NCI-H146 treated with DMSO at 0.1 percent for 48 hours (cell line): ENCODE data around the gene FAM107B.

Source experiments
- DNase-seq: peaks from one replicate; lab custom pipeline; 2025; ENCODE audit not compliant: unreplicated experiment; lab: John Stamatoyannopoulos, UW

The FAM107B gene

DNA sequence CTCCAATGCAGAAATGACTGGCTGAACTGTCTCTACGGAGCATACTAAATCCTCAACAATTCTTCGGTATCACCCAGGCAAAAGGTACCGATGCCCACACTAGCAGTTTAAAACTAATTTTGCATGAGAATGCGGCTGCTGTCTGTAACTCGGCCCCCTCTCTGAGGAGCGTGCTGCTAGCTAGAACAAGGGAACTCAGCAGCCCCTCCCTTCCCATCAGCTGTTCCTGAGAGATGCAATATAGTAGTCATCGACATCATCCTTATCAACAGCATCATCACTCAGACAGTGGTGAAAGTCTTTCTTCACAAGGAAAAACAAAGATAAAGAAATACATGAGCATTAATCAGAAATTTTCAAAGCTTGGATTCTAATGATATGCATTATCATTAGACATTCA, 254.9 kb downstream of the FAM107B start:
- no peak for DNase-seq

GRCh38 chr10:14518149-14518548, 256.5 kb downstream of the FAM107B start:
- no peak for DNase-seq

GRCh38 chr10:14513123-14513522, 261.6 kb downstream of the FAM107B start:
- DNase-seq = no peak

GRCh38 chr10:14510346-14510745, 264.4 kb downstream of the FAM107B start:
- no peak for DNase-seq

DNA sequence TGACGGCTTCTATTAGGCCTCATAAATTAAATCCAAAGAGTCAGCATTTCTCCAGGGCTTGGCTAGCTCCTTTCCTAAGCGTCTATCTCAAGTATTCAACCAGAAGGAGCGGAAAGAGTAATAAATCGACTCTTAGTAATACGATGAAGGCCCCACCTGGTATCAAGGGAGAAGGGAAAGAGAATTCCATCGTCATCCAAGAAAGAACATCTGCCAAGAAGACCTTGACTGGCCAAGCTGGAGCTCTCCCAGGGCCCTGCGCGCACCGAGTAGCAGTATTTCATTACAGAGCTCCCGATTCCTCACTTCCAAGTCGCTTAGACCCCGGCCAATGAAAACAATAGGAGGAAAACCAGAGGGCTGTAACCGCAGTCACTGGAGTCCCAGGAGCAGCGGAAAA, 266.0 kb downstream of the FAM107B start:
- no peak for DNase-seq

- no peak for DNase-seq
These were observed 266.9 kb downstream of the FAM107B start for GRCh38 chr10:14507781-14508180.

GRCh38 chr10:14507176-14507575, 267.5 kb downstream of the FAM107B start:
- peak; percentile 82 for DNase-seq

DNA sequence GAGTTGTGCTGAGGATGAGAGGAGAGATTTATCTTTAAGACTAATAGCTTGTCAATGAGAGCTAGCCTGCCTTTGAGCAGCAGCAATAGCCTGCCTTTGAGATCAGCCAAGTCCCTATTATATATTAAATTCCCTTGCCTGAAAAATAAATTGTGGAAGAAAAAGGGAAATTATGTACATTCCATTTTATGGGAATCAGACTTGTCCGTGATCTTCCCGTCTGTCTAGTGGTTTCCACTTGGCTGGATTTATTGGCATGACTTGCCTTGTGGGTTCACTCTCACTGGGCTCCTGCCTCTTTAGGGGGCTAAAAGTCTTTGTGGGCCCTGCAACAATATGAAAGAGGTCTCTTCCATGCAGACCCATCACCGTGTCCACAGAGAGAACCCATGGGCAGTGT, 272.3 kb downstream of the FAM107B start:
- no peak for DNase-seq

- DNase-seq = no peak
These were observed 274.4 kb downstream of the FAM107B start for GRCh38 chr10:14500172-14500765.

DNA sequence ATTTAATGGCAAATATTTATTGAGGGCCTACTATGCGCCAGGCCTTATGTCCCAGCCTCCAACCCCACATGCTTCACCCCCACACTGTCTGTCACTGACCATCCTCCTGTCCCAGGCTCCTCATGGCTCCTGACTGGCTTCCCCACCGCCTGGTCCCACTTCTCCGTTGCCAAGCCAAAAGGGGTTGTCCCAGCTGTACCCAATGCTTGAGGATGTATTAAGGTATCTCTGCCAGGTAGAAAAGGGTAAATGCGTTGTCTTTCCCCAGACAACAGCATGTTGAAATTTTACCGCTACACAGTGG, 275.1 kb downstream of the FAM107B start:
- DNase-seq = no peak

- no peak for DNase-seq
These were observed 276.4 kb downstream of the FAM107B start for GRCh38 chr10:14498326-14498725.

DNA sequence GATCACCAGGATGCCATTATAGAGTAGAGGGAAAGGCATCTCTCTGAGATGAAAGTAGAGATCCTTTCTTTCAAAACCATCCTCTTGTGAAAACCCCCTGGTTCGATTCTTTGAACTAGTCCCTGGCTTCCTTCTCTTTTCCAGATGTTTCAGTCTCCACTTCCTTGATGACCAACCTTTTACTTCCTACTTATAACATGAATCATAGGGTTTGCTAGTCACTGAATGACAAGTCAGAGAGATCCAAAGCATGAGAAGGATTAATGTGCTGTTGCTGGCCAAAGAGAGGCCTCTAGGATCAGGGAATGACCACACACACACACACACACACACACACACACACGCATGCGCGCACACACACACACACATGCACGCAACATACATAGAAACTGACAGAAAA, 282.9 kb downstream of the FAM107B start:
- DNase-seq = no peak

DNA sequence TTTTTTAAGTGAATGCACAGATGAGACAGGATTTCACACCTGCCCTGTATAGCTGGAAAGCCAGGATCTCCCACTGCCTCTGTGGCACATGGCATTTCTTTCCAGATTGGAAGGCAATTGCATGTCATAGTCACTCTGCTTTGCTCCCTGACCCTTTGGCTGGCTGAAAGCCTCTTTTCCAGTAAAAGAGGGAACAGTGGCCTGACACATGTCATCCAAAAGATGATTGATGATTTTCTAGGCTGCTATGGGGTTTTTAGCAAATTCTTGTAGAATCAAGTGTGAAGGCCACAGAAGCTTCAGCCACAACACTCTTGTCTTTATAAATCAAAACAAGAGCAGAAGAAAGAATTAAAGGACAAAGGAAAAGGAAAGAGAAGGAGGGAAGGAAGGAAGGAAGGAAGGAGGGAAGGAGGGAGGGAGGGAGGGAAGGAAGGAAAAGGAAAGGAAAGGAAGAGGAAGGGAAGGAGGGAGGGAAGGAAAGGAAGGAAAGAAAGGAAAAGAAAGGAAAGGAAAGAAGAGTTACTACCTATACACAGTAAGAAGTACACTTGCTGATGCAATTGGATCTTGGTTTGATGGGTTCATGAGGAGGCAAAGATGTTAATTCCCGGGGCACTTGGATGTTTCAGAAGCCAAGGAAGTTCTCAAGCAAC, 285.0 kb downstream of the FAM107B start:
- DNase-seq = no peak

- peak; percentile 73 for DNase-seq
These were observed 287.2 kb downstream of the FAM107B start for GRCh38 chr10:14487488-14487883.

- DNase-seq = peak; percentile 85
These were observed 287.8 kb downstream of the FAM107B start for GRCh38 chr10:14486777-14487487.

DNA sequence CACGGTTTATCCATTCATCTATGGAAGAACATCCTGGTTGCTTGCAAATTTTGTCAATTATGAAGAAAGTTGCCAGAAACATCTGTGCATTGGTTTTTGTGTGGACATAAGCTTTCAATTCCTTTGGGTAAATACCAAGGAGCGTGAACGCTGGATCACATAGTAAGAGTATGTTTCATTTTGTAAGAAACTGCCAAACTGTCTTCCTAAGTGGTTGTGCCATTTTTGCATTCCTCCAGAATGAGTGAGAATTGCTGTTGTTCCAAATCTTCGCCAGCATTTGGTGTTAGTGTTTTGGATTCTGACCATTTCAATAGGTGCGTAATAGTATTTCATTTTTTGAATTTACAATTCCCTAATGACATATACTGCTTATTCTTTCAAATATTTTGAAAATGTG, 288.7 kb downstream of the FAM107B start:
- no peak for DNase-seq

DNA sequence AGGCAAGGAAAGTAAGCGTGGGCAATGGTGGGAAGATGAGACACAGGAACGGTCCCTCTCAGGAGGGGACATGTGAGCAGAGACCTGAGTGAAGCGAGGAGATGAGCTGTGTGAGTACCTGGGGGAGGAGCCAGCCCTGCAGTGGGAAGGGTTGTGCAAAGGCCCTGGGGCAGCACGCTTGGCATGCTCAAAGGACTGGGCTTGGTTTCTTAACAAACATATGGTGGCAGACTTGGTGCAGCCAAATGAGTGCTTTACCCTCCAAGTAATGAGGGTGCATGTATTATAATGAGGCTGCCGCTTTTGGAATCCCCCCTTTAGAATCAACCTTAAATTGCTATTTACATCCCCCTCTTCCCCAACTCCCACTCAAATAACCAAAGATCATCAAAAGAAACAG, 291.3 kb downstream of the FAM107B start:
- DNase-seq = no peak

DNA sequence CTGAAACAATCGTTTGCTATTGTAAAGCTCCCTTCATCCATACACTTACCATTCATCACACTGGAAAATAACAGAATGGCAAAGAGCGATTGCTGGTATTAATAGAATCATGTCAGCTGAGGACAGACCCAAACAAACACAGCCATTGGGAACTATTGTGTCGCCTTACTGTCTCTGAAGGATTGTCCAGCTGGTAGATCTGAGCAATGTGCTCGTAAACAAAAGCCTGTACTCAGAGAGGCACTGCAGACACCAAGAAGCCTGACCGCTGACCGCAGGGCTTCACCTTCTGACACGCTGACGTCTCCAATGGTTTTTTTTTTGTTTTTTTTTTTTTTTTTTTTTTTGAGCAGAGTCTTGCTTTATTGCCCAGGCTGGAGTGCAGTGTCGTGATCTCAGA, 292.9 kb downstream of the FAM107B start:
- DNase-seq = peak; percentile 77

GRCh38 chr10:14481014-14481413, 293.7 kb downstream of the FAM107B start:
- DNase-seq = no peak

DNA sequence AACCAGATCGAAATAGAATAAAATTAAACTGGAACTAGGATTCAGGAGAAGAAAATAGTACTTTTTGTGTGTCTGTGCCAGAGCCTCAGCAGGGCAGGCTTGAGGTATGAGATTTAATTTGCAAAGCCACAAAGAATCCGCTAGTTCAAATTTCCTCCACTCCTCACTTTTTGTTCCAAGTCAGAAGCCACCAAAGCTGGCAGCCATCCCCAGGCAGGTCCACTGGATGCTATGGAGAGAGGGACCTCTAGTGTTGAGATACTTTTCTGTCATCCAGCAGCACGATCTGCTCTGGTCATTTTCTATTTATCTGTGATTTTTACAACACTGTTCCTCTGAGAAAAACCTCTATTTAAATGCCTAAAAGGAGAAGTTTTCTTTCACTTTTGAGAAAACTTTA, 296.1 kb downstream of the FAM107B start:
- peak; percentile 87 for DNase-seq

- no peak for DNase-seq
These were observed 296.5 kb downstream of the FAM107B start for GRCh38 chr10:14478201-14478600.

DNA sequence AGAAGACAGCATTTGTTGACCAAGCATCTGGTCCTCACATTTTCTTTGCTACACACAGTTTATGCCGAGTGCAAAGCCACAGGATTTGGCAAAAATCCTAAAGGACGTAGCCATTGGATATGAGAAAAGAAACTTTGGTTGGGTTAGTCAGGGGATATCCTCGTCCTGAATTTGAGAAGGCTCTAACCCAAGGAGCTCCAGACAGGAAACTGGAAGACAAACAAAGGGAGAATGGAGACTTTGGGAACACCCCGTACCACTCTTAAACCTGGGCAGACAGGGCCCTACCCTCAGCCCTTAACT, 297.3 kb downstream of the FAM107B start:
- no peak for DNase-seq
